PC-9 (cell line): ENCODE measurements around the gene THOC7.

Experiments
- CTCF ChIP-seq: fragments of 200-600 bp; sonication (generic); conservative IDR thresholded peaks from 2 replicates; pipeline ENCODE4 v1.6.1; 2017; ENCODE audit warnings: mixed run types, antibody characterized with exemption, mild to moderate bottlenecking, moderate library complexity
- EZH2 ChIP-seq: fragments of 200-600 bp; sonication (generic); IDR thresholded peaks from 2 replicates; pipeline ENCODE4 v1.8.0; 2017; ENCODE audit warnings: antibody characterized with exemption, low read depth

- TF ChIP-seq CTCF (no peak), EZH2 (no peak)
These were observed 59.7 kb downstream of the THOC7 start for GRCh38 chr3:63803911-63804310.
